H1 (cell line): ENCODE data around the gene TEX44. TPM values are rescaled to one million over a fixed set of nuclear protein-coding genes. Genes with fewer than 3 reads are reported as not detected.
A peak's percentile ranks its signal among the peaks of the same experiment; 100 is the strongest.

Experiments
- CTCF ChIA-PET: fragments of 300-600 bp; sonication (Branson Sonifier 250); formaldehyde crosslinking; loops from one replicate; lab custom pipeline; 2021; ENCODE audit not compliant: partially characterized antibody; lab: Charles Lee
- POLR2A ChIA-PET: fragments of 300-600 bp; sonication (Branson Sonifier 250); formaldehyde crosslinking; loops from one replicate; lab custom pipeline; 2021; ENCODE audit warnings: inconsistent platforms; ENCODE audit not compliant: partially characterized antibody; lab: Charles Lee
- DNase-seq, 2 experiments: peaks; one replicate each; pipeline versions ENCODE4 v3.0.0 to v3.0.0-alpha.2; 2010 to 2022; ENCODE audit warnings: low spot score in 2 of 2, low read depth in 1 of 2, mixed read lengths in 1 of 2
- FAIRE-seq: peaks from 2 replicates; lab custom pipeline; 2011; peaks lifted over from hg19 to GRCh38; lab: Jason Lieb, UNC
- H2AFZ ChIP-seq: 2 replicates; pipeline ENCODE4 v1.8.1; 2012; ENCODE audit warnings: low read length, inconsistent platforms
- H2AK5ac ChIP-seq: 2 replicates; pipeline ENCODE4 v1.6.1; 2013; ENCODE audit warnings: low read depth, low read length
- H2BK120ac ChIP-seq: replicated peaks from 2 replicates; pipeline ENCODE3; 2013; ENCODE audit warnings: low read depth, low read length, inconsistent platforms
- H2BK12ac ChIP-seq: 2 replicates; pipeline ENCODE4 v1.6.1; 2013; ENCODE audit warnings: low read depth, low read length
- H2BK15ac ChIP-seq: 2 replicates; pipeline ENCODE4 v1.6.1; 2013; ENCODE audit warnings: low read length
- H2BK20ac ChIP-seq: 2 replicates; pipeline ENCODE4 v1.6.1; 2013; ENCODE audit warnings: low read length
- H2BK5ac ChIP-seq: 2 replicates; pipeline ENCODE4 v1.6.1; 2013; ENCODE audit warnings: low read depth, low read length
- H3K14ac ChIP-seq: 2 replicates; pipeline ENCODE4 v1.6.1; 2013; ENCODE audit warnings: inconsistent platforms; ENCODE audit not compliant: insufficient read length
- H3K18ac ChIP-seq: 2 replicates; pipeline ENCODE4 v1.6.1; 2013; ENCODE audit warnings: low read length; ENCODE audit errors: extremely low read depth
- H3K23ac ChIP-seq: 2 replicates; pipeline ENCODE4 v1.6.1; 2013; ENCODE audit warnings: inconsistent platforms; ENCODE audit not compliant: insufficient read length
- H3K23me2 ChIP-seq: 2 replicates; pipeline ENCODE4 v1.6.1; 2013; ENCODE audit warnings: low read depth, low read length
- H3K27ac ChIP-seq: 2 replicates; pipeline ENCODE4 v1.6.1; 2011; ENCODE audit warnings: low read depth, low read length, inconsistent platforms
- H3K27me3 ChIP-seq, 4 experiments: replicated peaks in 1 of 4; 1 replicate in 1 of 4; 2 replicates in 3 of 4; pipeline versions ENCODE4 v1.6.1 to v1.8.1; 2011 to 2013; ENCODE audit warnings: low read length in 3 of 4, mild to moderate bottlenecking in 3 of 4, inconsistent platforms in 2 of 4, mixed read lengths in 2 of 4, moderate library complexity in 1 of 4; ENCODE audit not compliant: control insufficient read depth in 3 of 4, insufficient read depth in 3 of 4; ENCODE audit errors: extremely low read depth in 1 of 4
- H3K36me3 ChIP-seq, 4 experiments: 2 replicates each; pipeline versions ENCODE4 v1.6.1 to v1.8.1; 2011 to 2013; ENCODE audit warnings: mild to moderate bottlenecking in 4 of 4, low read length in 3 of 4, moderate library complexity in 2 of 4, control low read depth in 1 of 4, inconsistent platforms in 1 of 4; ENCODE audit not compliant: insufficient read depth in 4 of 4, control insufficient read depth in 2 of 4
- H3K4ac ChIP-seq: replicated peaks from 2 replicates; pipeline ENCODE3; 2013; ENCODE audit warnings: low read length, low read depth, mixed read lengths, inconsistent platforms; ENCODE audit not compliant: insufficient read length
- H3K4me1 ChIP-seq, 4 experiments: replicated peaks in 1 of 4; 1 replicate in 1 of 4; 2 replicates in 3 of 4; pipeline versions ENCODE4 v1.6.1 to v1.8.1; 2011 to 2013; ENCODE audit warnings: low read length in 3 of 4, inconsistent platforms in 2 of 4, mixed read lengths in 1 of 4; ENCODE audit not compliant: insufficient read depth in 4 of 4, control insufficient read depth in 3 of 4
- H3K4me2 ChIP-seq, 2 experiments: 2 replicates each; pipeline versions ENCODE4 v1.6.1 to v1.8.1; 2011 to 2013; ENCODE audit warnings: low read depth in 2 of 2, low read length in 2 of 2, control low read depth in 1 of 2, inconsistent platforms in 1 of 2, mild to moderate bottlenecking in 1 of 2; ENCODE audit not compliant: insufficient read depth in 1 of 2
- H3K4me3 ChIP-seq, 4 experiments: fragments of 200-600, 300-600 bp in 1 of 4; sonication (generic), shearing (Covaris generic), sonication (Bioruptor Twin) in 1 of 4; 2 replicates each; pipeline versions ENCODE4 v1.5.1 to v1.8.1; 2011 to 2016; ENCODE audit warnings: low read length in 4 of 4, low read depth in 3 of 4, control low read depth in 2 of 4, inconsistent platforms in 2 of 4, mild to moderate bottlenecking in 2 of 4, mixed read lengths in 1 of 4, moderate library complexity in 1 of 4; ENCODE audit not compliant: insufficient read depth in 2 of 4; ENCODE audit errors: extremely low read depth in 1 of 4
- H3K56ac ChIP-seq: replicated peaks from 2 replicates; pipeline ENCODE3; 2013; ENCODE audit warnings: low read depth, mild to moderate bottlenecking, mixed read lengths, low read length, inconsistent platforms; ENCODE audit not compliant: insufficient read length
- H3K79me1 ChIP-seq: 2 replicates; pipeline ENCODE4 v1.6.1; 2013; ENCODE audit warnings: low read depth, low read length, control low read depth
- H3K79me2 ChIP-seq, 2 experiments: 2 replicates each; pipeline versions ENCODE4 v1.6.1 to v1.8.1; 2012 to 2013; ENCODE audit warnings: low read length in 2 of 2, mild to moderate bottlenecking in 2 of 2, inconsistent platforms in 1 of 2; ENCODE audit not compliant: insufficient read depth in 2 of 2, control insufficient read depth in 1 of 2
- H3K9ac ChIP-seq, 4 experiments: replicated peaks in 1 of 4; 1 replicate in 1 of 4; 2 replicates in 3 of 4; pipeline versions ENCODE4 v1.6.1 to v1.8.1; 2011 to 2013; ENCODE audit warnings: low read depth in 3 of 4, low read length in 3 of 4, control low read depth in 2 of 4, mild to moderate bottlenecking in 2 of 4, moderate library complexity in 2 of 4, inconsistent platforms in 1 of 4; ENCODE audit errors: extremely low read depth in 1 of 4
- H3K9me3 ChIP-seq, 2 experiments: 2 replicates each; pipeline versions ENCODE4 v1.6.1 to v1.8.1; 2012 to 2013; ENCODE audit warnings: mild to moderate bottlenecking in 2 of 2, moderate library complexity in 2 of 2, control low read depth in 1 of 2, inconsistent platforms in 1 of 2, low read depth in 1 of 2, low read length in 1 of 2, mixed read lengths in 1 of 2; ENCODE audit not compliant: insufficient read depth in 2 of 2
- H4K20me1 ChIP-seq, 2 experiments: replicated peaks in 1 of 2; 2 replicates each; pipeline versions ENCODE3 to v1.8.1; 2011 to 2013; ENCODE audit warnings: inconsistent platforms in 2 of 2, low read length in 2 of 2, mild to moderate bottlenecking in 1 of 2; ENCODE audit not compliant: insufficient read depth in 2 of 2, control insufficient read depth in 1 of 2
- H4K5ac ChIP-seq: 2 replicates; pipeline ENCODE4 v1.6.1; 2013; ENCODE audit warnings: low read length, low read depth, mixed read lengths, inconsistent platforms; ENCODE audit not compliant: insufficient read length
- H4K8ac ChIP-seq: 2 replicates; pipeline ENCODE4 v1.8.0; 2013; ENCODE audit warnings: mild to moderate bottlenecking, moderate library complexity, low read length, inconsistent platforms; ENCODE audit not compliant: insufficient read depth; ENCODE audit errors: extremely low read depth
- H4K91ac ChIP-seq: replicated peaks from 2 replicates; pipeline ENCODE3; 2013; ENCODE audit warnings: low read length, mixed read lengths, inconsistent platforms; ENCODE audit not compliant: insufficient read length
- RFX5 ChIP-seq: IDR thresholded peaks from 2 replicates; pipeline ENCODE4 v1.6.1; 2011; ENCODE audit warnings: low read depth, low read length, improper control_type of control experiment, borderline replicate concordance
- SIN3A ChIP-seq, 2 experiments: IDR thresholded peaks in 1 of 2; conservative IDR thresholded peaks in 1 of 2; 2 replicates each; pipeline ENCODE4 v1.6.1; 2011 to 2012; ENCODE audit warnings: low read length in 2 of 2, improper control_type of control experiment in 1 of 2, low read depth in 1 of 2, mild to moderate bottlenecking in 1 of 2
- WGBS, 2 experiments: shearing (Covaris generic) in 1 of 2; methylation state at CpG; one replicate each; pipeline versions ENCODE4 v1.1.6 to v1.1.7; 2013 to 2015; ENCODE audit warnings: low lambda C conversion rate in 2 of 2, mixed read lengths in 2 of 2, inconsistent platforms in 1 of 2, low coverage in 1 of 2, missing lambda C conversion rate in 1 of 2; ENCODE audit not compliant: insufficient replicate concordance in 2 of 2, insufficient coverage in 1 of 2, insufficient read length in 1 of 2; ENCODE audit errors: extremely low coverage in 1 of 2, missing lambda C conversion rate in 1 of 2; 5-methylcytosine and 5-hydroxymethylcytosine counted together
- polyA plus RNA-seq, 7 experiments: library from polyadenylated mRNA; depleted of rRNA in 3 of 7; stranded (reverse) in 5 of 7; unstranded in 2 of 7; fragments of >200 nt in 5 of 7; fragments of 200-250 nt in 2 of 7; gene quantifications; 1 replicate in 5 of 7; 2 replicates in 1 of 7; 4 replicates in 1 of 7; pipeline versions ENCODE4 v1.2.1 to v1.2.3, GENCODE V29; 2011 to 2013; ENCODE audit warnings: missing spikeins in 2 of 7, mixed read lengths in 2 of 7
- total RNA-seq: library from RNA; stranded (reverse); fragmentation: NEBNext Ultra II Directional; extraction: Animal tissue kit (Norgen Biotek cat#: 25700); gene quantifications from 2 replicates; pipeline ENCODE4 v1.2.1, GENCODE V29; 2021

TEX44 gene
- total and polyA plus RNA-seq, 2 of the 8 experiments (the other 6 are each of a cell fraction or from before 2014, with no cell fraction given), result not detected

DNA sequence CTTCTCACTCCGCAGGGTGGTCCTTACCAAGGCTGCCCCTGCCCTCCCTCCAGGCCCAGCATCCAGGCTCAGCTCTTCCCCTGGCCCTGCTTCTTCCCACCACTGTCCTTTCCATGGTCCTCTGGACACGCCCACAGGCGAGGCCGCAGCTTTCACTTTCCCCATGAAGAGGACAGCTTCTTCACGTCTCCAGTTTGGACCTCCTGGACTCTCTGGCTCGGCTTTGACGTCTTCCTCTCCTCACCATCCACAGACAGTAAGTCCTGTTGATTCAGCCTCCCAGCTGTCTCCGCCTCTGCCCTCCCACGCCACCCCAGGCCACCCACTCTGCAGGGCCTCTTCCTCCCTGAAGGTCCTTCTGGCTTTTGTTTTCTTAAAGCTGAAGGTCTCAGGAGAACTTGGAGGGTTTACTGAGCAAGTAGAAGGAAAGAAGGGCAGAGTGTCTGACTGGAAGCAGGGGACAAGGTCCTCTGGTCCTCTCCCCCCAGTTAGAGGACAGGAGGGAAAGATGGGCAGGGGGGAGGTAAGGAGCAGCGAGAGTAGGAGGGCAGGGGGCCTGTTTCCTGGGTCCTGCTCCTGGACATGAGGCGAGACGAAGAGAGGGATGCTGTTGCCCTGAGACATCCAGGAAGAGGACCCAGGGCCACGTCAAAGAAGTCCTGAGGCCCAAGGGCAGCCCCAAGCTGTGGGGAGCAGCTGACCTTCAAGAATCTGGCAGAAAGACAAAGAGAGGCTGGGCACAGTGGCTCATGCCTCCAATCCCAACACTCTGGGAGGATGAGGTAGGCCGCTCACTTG, 37.7 kb upstream of the TEX44 start:
- Histone ChIP-seq H3K4me1 (no peaks in the 10 kb centered on the region; a peak in 1 of 7 replicates), H2BK20ac (no peak overlapping the region), H2BK15ac (0 out of 2 replicates have a peak overlapping the region, but pooled peaks have one; percentile 16), H3K23ac (no peak overlapping the region), H3K9ac (no peak overlapping the region), H2AK5ac (no peak overlapping the region), H3K14ac (no peak overlapping the region), H3K79me1 (no peaks in the 10 kb centered on the region), H3K4me2 (no peak overlapping the region), H3K9me3 (peaks cover 0 to 11% of the 10 kb centered on the region in 2 experiments; a peak in 2 of 4 replicates), H4K8ac (peak overlapping the region; percentile 18; the same call in 1 of the 2 replicates), H3K18ac (no peak overlapping the region; the same call in 1 of the 2 replicates), H3K4me3 (no peak overlapping the region), H3K27me3 (no peaks in the 10 kb centered on the region; a peak in 1 of 7 replicates), H3K23me2 (no peaks in the 10 kb centered on the region), H3K79me2 (no peaks in the 10 kb centered on the region), H3K4ac (no peak overlapping the region), H4K20me1 (no peaks in the 10 kb centered on the region), H2BK5ac (no peak overlapping the region), H3K27ac (no peak overlapping the region), H3K56ac (no peak overlapping the region), H2AFZ (no peak overlapping the region), H3K36me3 (no peaks in the 10 kb centered on the region), H2BK12ac (no peak overlapping the region), H2BK120ac (no peak overlapping the region), H4K5ac (no peak overlapping the region), H4K91ac (no peak overlapping the region)
- ChIA-PET POLR2A (interaction anchor here (0.8 to 1.5 kb wide), 3 partner anchors 19 to 50 kb away, joined by 3 to 5 read pairs (median 3); no protein-coding TSS in a partner anchor), CTCF (interaction anchor here (0.7 to 7.2 kb wide), 9 partner anchors 8 to 118 kb away, joined by 3 to 49 read pairs (median 6); partner anchors contain the start of gene NMUR1)
- DNase-seq (no peak), FAIRE-seq (no peak)
- no peak for TF ChIP-seq SIN3A (conservative IDR thresholded peaks at IDR 0.05 in 1 of 2, IDR thresholded peaks at IDR 0.05 in 1 of 2; ENCODE audit: low read depth in 1 of 2, low read length in 2 of 2)
- TF ChIP-seq RFX5, result no peak
- 89% methylated on average over 14 of the region's 14 CpGs; no CpG with 5 or more reads in 1 of the 2 experiments for WGBS, 2 experiments
